HepG2 (cell line): ENCODE results near the gene ADAT3. TPM values are rescaled to one million over a fixed set of nuclear protein-coding genes. Genes with fewer than 3 reads are reported as not detected.

Source experiments
- ATAC-seq: fragments of 200-7000 bp; cut with Tn5 transposase; 3 replicates; pipeline ENCODE4 v1.9.1; 2020; ENCODE audit warnings: mild to moderate bottlenecking, moderate library complexity
- BruUV-seq: library from RNA; stranded (reverse); fragments of 400-500 nt; replicated peaks from 2 replicates; lab custom pipeline; 2021; lab: Mats Ljungman, UMichigan
- CTCF ChIA-PET: fragments of 300-600 bp; formaldehyde crosslinking; extraction: SDS; loops from one replicate; lab custom pipeline; 2021; ENCODE audit warnings: low total read pairs, inconsistent platforms, low intra/inter-chr PET ratio; lab: Yijun Ruan, JAX
- POLR2A ChIA-PET: fragments of 350-600 bp; sonication (Branson Sonifier 250); formaldehyde crosslinking; loops from one replicate; lab custom pipeline; 2020; ENCODE audit warnings: antibody characterized with exemption, inconsistent platforms; lab: Yijun Ruan, JAX
- DNase-seq: peaks from one replicate; pipeline ENCODE4 v3.0.0-alpha.2; 2015; ENCODE audit warnings: low spot score
- FAIRE-seq: peaks from 3 replicates; lab custom pipeline; 2011; peaks lifted over from hg19 to GRCh38; lab: Jason Lieb, UNC
- H2AFZ ChIP-seq: one replicate; pipeline ENCODE4 v1.6.1; 2011; ENCODE audit warnings: low read length, inconsistent platforms
- H3K27ac ChIP-seq: fragments of 300-600 bp; 3 replicates; pipeline ENCODE4 v1.8.0; 2011; ENCODE audit warnings: mixed run types, mild to moderate bottlenecking, mixed read lengths, low read length, inconsistent platforms; ENCODE audit not compliant: insufficient read depth; ENCODE audit errors: extremely low read length
- H3K27me3 ChIP-seq, 2 experiments: fragments of 200-600 bp in 1 of 2; 2 replicates in 1 of 2; 3 replicates in 1 of 2; pipeline versions ENCODE4 v1.6.0 to v1.8.0; 2011; ENCODE audit warnings: low read length in 2 of 2, mild to moderate bottlenecking in 2 of 2, moderate library complexity in 2 of 2, inconsistent platforms in 1 of 2; ENCODE audit not compliant: insufficient read depth in 2 of 2, control insufficient read depth in 1 of 2
- H3K36me3 ChIP-seq, 2 experiments: fragments of 200-600 bp in 1 of 2; replicated peaks in 1 of 2; 2 replicates in 1 of 2; 3 replicates in 1 of 2; pipeline versions ENCODE4 v1.5.1 to v1.8.0; 2011; ENCODE audit warnings: low read length in 2 of 2, inconsistent platforms in 1 of 2; ENCODE audit not compliant: insufficient read depth in 2 of 2, control insufficient read depth in 1 of 2
- H3K4me1 ChIP-seq: 2 replicates; pipeline ENCODE4 v1.5.1; 2012; ENCODE audit warnings: low read length, inconsistent platforms; ENCODE audit not compliant: insufficient read depth
- H3K4me2 ChIP-seq: 2 replicates; pipeline ENCODE4 v1.6.0; 2011; ENCODE audit warnings: low read depth, low read length, inconsistent platforms
- H3K4me3 ChIP-seq, 3 experiments: fragments of 200-600 bp in 1 of 3; sonication (generic), shearing (Covaris generic) in 1 of 3; replicated peaks in 1 of 3; 2 replicates each; pipeline ENCODE4 v1.5.1; 2011 to 2016; ENCODE audit warnings: low read length in 3 of 3, inconsistent platforms in 2 of 3, low read depth in 2 of 3, mild to moderate bottlenecking in 2 of 3, control low read depth in 1 of 3, mixed read lengths in 1 of 3; ENCODE audit not compliant: insufficient read depth in 1 of 3
- H3K79me2 ChIP-seq: one replicate; pipeline ENCODE4 v1.6.1; 2011; ENCODE audit warnings: low read length, inconsistent platforms; ENCODE audit not compliant: insufficient read depth
- H3K9ac ChIP-seq: 2 replicates; pipeline ENCODE4 v1.6.0; 2011; ENCODE audit warnings: mild to moderate bottlenecking, low read depth, low read length, inconsistent platforms; ENCODE audit not compliant: insufficient read depth
- H3K9me3 ChIP-seq: 2 replicates; pipeline ENCODE4 v1.5.1; 2012; ENCODE audit warnings: mild to moderate bottlenecking, low read length
- H4K20me1 ChIP-seq: 2 replicates; pipeline ENCODE4 v1.6.0; 2011; ENCODE audit warnings: inconsistent platforms, mild to moderate bottlenecking, low read length, moderate library complexity; ENCODE audit not compliant: insufficient read depth
- AGO2 ChIP-seq: fragments of 200-400 bp; formaldehyde crosslinking; optimal IDR thresholded peaks from 2 replicates; pipeline ENCODE3; 2017; ENCODE audit warnings: mild to moderate bottlenecking, low read depth, low read length, moderate library complexity
- GATA4 ChIP-seq: sonication (generic); IDR thresholded peaks from 2 replicates; pipeline ENCODE4 v1.6.1; 2016; ENCODE audit warnings: antibody characterized with exemption, low read depth, borderline replicate concordance
- HCFC1 ChIP-seq: fragments of 150-350 bp; IDR thresholded peaks from 2 replicates; pipeline ENCODE4 v1.6.1; 2014; ENCODE audit warnings: low read depth, low read length
- MYPOP ChIP-seq: sonication (generic); formaldehyde crosslinking; IDR thresholded peaks from 2 replicates; pipeline ENCODE4 v1.8.1; 2023; ENCODE audit warnings: mild to moderate bottlenecking, moderate library complexity, missing genetic modification reagents
- WGBS: methylation state at CpG from one replicate; pipeline ENCODE4 v1.1.6; 2017; ENCODE audit warnings: low lambda C conversion rate; 5-methylcytosine and 5-hydroxymethylcytosine counted together
- in situ Hi-C: cut with HindIII; loops from 2 replicates; pipeline ENCODE4 v1.10.0; 2017; ENCODE audit warnings: low pct_unique_long_range_greater_than_20kb; ENCODE audit not compliant: extremely low pct_ligation_motif_present
- intact Hi-C: fragments of 100-400 bp; cut with micrococcal nuclease; formaldehyde crosslinking; loops from one replicate; pipeline ENCODE4 v1.10.0; 2022; ENCODE audit not compliant: unreplicated experiment
- polyA plus RNA-seq, 8 experiments: library from polyadenylated mRNA; depleted of rRNA in 3 of 8; stranded (reverse) in 7 of 8; unstranded in 1 of 8; fragments of >200 nt; fragmentation: Illumina TruSeq in 4 of 8; extraction: Trizol in 4 of 8; gene quantifications; 2 replicates each; pipeline versions ENCODE4 v1.2.1 to v1.2.3, GENCODE V29; 2011 to 2016; ENCODE audit warnings: low read depth in 4 of 8, missing spikeins in 1 of 8, mixed read lengths in 1 of 8; ENCODE audit not compliant: insufficient read depth in 1 of 8
- total RNA-seq, 5 experiments: library from RNA; depleted of rRNA; stranded (reverse); fragments of >200 nt; fragmentation: Illumina TruSeq; extraction: Trizol; gene quantifications; 2 replicates each; pipeline ENCODE4 v1.2.3, GENCODE V29; 2016; ENCODE audit warnings: low read depth in 1 of 5

The ADAT3 gene
- total and polyA plus RNA-seq, 2 of the 13 experiments (the other 11 are each of a cell fraction or from before 2014, with no cell fraction given) = 0.95 to 3.5 TPM

GRCh38 chr19:1956868-1957492 is 51.8 kb downstream of the ADAT3 start:
- Histone ChIP-seq H3K27ac (no peak overlapping the region), H4K20me1 (peaks cover 38% of the 10 kb centered on the region; the same call in 1 of the 2 replicates), H3K36me3 (peaks cover 5 to 12% of the 10 kb centered on the region in 2 experiments; a peak in 3 of 5 replicates), H3K27me3 (no peaks in the 10 kb centered on the region), H3K9ac (no peak overlapping the region), H3K4me3 (no peak overlapping the region), H2AFZ (no peak overlapping the region), H3K9me3 (no peaks in the 10 kb centered on the region), H3K4me2 (no peak overlapping the region)
- WGBS = 98% methylated on average over 28 of the region's 28 CpGs
- FAIRE-seq = no peak
- no peak for DNase-seq
- in situ Hi-C loops = no loop called here
- ATAC-seq = no peak
- intact Hi-C loops = no loop called here
- CTCF ChIA-PET = no interaction called here
- BruUV-seq = no TSS peak
- TF ChIP-seq GATA4 (no peak), AGO2 (peak; percentile 59)
- TF ChIP-seq, all 625 proteins: peak for 1
- Histone ChIP-seq H3K79me2 (peaks cover 28% of the 10 kb centered on the region), H3K4me1 (no peaks in the 10 kb centered on the region)
- POLR2A ChIA-PET = no interaction called here

GRCh38 chr19:1957562-1958248 is 52.5 kb downstream of the ADAT3 start:
- no peak for FAIRE-seq
- POLR2A ChIA-PET = no interaction called here

More at GRCh38 chr19:1957562-1958248, 52.5 kb downstream of the ADAT3 start:
- Histone ChIP-seq H3K4me2 (no peak overlapping the region), H4K20me1 (peaks cover 35% of the 10 kb centered on the region; the same call in 1 of the 2 replicates), H3K36me3 (peaks cover 6 to 10% of the 10 kb centered on the region in 2 experiments; a peak in 4 of 5 replicates), H3K27ac (no peak overlapping the region), H3K9me3 (no peaks in the 10 kb centered on the region), H3K4me3 (no peak overlapping the region), H3K79me2 (peaks cover 23% of the 10 kb centered on the region), H3K4me1 (no peaks in the 10 kb centered on the region), H3K27me3 (no peaks in the 10 kb centered on the region), H2AFZ (no peak overlapping the region), H3K9ac (no peak overlapping the region)
- intact Hi-C loops = no loop called here
- CTCF ChIA-PET = no interaction called here
- WGBS = 94% methylated on average over 20 of the region's 40 CpGs
- TF ChIP-seq MYPOP (CRISPR knock-in tag) = no peak
- no peak for TF ChIP-seq HCFC1
- DNase-seq = no peak
- BruUV-seq = no TSS peak
- in situ Hi-C loops = no loop called here
- no peak for ATAC-seq
